Smooth muscle cell (in vitro differentiated cells): ENCODE data around the gene MRPL44. TPM values are rescaled to one million over a fixed set of nuclear protein-coding genes. Genes with fewer than 3 reads are reported as not detected.

Experiments used
- DNase-seq: peaks from one replicate; lab custom pipeline; 2025; ENCODE audit not compliant: unreplicated experiment; lab: John Stamatoyannopoulos, UW
- H2AFZ ChIP-seq: fragments of 200-600 bp; sonication (generic); 2 replicates; pipeline ENCODE4 v1.6.0; 2016; ENCODE audit warnings: antibody characterized with exemption, low read depth, mild to moderate bottlenecking
- H3F3A ChIP-seq: fragments of 200-600 bp; sonication (generic); 2 replicates; pipeline ENCODE4 v1.6.0; 2017; ENCODE audit warnings: antibody characterized with exemption, low read depth
- H3K27ac ChIP-seq: fragments of 200-600 bp; sonication (generic); 2 replicates; pipeline ENCODE4 v1.5.1; 2016; ENCODE audit warnings: low read depth, mild to moderate bottlenecking
- H3K27me3 ChIP-seq: fragments of 200-600 bp; sonication (generic); 2 replicates; pipeline ENCODE4 v1.6.1; 2016; ENCODE audit warnings: low read depth, mild to moderate bottlenecking
- H3K36me3 ChIP-seq: fragments of 200-600 bp; sonication (generic); 2 replicates; pipeline ENCODE4 v1.5.1; 2016; ENCODE audit warnings: low read depth
- H3K4me1 ChIP-seq: fragments of 200-600 bp; sonication (generic); 2 replicates; pipeline ENCODE4 v1.5.1; 2016; ENCODE audit warnings: low read depth
- H3K4me2 ChIP-seq: fragments of 200-600 bp; sonication (generic); 2 replicates; pipeline ENCODE4 v1.6.0; 2016; ENCODE audit warnings: mild to moderate bottlenecking
- H3K4me3 ChIP-seq: fragments of 200-600 bp; sonication (generic); 2 replicates; pipeline ENCODE4 v1.5.1; 2016; ENCODE audit warnings: mild to moderate bottlenecking
- H3K79me2 ChIP-seq: fragments of 200-600 bp; sonication (generic); 2 replicates; pipeline ENCODE4 v1.6.0; 2016; ENCODE audit warnings: low read depth, mild to moderate bottlenecking
- H3K9ac ChIP-seq: fragments of 200-600 bp; sonication (generic); 2 replicates; pipeline ENCODE4 v1.6.0; 2016; ENCODE audit warnings: low read depth
- H3K9me3 ChIP-seq: fragments of 200-600 bp; sonication (generic); replicated peaks from 2 replicates; pipeline ENCODE4 v1.5.1; 2016; ENCODE audit warnings: low read depth
- H4K20me1 ChIP-seq: fragments of 200-600 bp; sonication (generic); 2 replicates; pipeline ENCODE4 v1.6.0; 2016; ENCODE audit warnings: low read depth
- WGBS: methylation state at CpG from one replicate; pipeline ENCODE4 v1.1.7; 2016; ENCODE audit warnings: low lambda C conversion rate; 5-methylcytosine and 5-hydroxymethylcytosine counted together
- polyA plus RNA-seq: library from polyadenylated mRNA; unstranded; fragments of >200 nt; fragmentation: Nextera tagmentation; extraction: Ambion mirVana; gene quantifications from 2 replicates; pipeline ENCODE4 v1.2.1, GENCODE V29; 2016
- total RNA-seq: library from RNA; depleted of rRNA; stranded (reverse); fragments of >200 nt; gene quantifications from 2 replicates; pipeline ENCODE4 v1.2.3, GENCODE V29; 2014
- TF ChIP-seq, protein P1 (sequence below): fragments of 200-600 bp; sonication (generic); IDR thresholded peaks from 2 replicates; pipeline ENCODE4 v1.5.1; 2017; ENCODE audit warnings: borderline replicate concordance, mild to moderate bottlenecking, antibody characterized with exemption; ENCODE audit not compliant: insufficient read depth, poor library complexity, severe bottlenecking

MRPL44 gene
- total and polyA plus RNA-seq, 2 experiments from 2014 or later: 23.5 to 34.5 TPM

DNA sequence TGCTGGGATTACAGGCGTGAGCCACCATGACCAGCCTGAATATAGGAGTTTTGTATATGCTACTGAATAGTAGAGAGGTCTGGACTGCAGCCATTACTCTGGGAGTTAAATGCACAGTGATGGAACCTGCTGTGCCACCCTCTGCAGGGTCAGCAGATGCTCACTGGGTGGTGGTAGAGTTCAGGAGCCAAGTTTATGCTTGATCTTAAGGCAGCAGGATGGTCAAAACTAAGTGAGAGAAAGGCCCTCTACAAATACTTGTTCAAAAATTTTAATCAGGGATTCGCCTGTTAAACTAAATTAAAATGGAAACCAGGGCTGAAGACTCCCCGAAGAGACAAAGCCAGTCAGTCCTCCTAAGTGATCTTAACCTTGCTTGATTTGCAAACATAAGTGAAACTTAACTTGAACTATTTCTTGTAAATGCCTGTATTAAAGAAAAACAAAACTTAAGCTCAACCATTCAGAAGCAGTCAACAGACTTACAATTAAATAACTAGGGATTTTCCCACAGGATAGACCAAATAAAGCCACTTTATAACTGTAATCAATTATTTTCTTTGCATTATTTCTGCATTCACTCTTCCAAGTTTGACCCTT lies 7.9 kb upstream of the MRPL44 start:
- Histone ChIP-seq H3K27ac (no peak overlapping the region), H3K79me2 (peaks cover 9% of the 10 kb centered on the region), H3K4me2 (no peak overlapping the region), H3K9me3 (no peaks in the 10 kb centered on the region), H4K20me1 (no peaks in the 10 kb centered on the region), H3F3A (no peaks in the 10 kb centered on the region), H3K36me3 (no peaks in the 10 kb centered on the region), H3K9ac (no peak overlapping the region), H2AFZ (no peak overlapping the region), H3K27me3 (no peaks in the 10 kb centered on the region), H3K4me3 (no peak overlapping the region), H3K4me1 (peaks cover 22% of the 10 kb centered on the region)
- TF ChIP-seq, protein P1, sequence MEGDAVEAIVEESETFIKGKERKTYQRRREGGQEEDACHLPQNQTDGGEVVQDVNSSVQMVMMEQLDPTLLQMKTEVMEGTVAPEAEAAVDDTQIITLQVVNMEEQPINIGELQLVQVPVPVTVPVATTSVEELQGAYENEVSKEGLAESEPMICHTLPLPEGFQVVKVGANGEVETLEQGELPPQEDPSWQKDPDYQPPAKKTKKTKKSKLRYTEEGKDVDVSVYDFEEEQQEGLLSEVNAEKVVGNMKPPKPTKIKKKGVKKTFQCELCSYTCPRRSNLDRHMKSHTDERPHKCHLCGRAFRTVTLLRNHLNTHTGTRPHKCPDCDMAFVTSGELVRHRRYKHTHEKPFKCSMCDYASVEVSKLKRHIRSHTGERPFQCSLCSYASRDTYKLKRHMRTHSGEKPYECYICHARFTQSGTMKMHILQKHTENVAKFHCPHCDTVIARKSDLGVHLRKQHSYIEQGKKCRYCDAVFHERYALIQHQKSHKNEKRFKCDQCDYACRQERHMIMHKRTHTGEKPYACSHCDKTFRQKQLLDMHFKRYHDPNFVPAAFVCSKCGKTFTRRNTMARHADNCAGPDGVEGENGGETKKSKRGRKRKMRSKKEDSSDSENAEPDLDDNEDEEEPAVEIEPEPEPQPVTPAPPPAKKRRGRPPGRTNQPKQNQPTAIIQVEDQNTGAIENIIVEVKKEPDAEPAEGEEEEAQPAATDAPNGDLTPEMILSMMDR: no peak
- 77% methylated on average over 3 of the region's 3 CpGs for WGBS
- DNase-seq: no peak

DNA sequence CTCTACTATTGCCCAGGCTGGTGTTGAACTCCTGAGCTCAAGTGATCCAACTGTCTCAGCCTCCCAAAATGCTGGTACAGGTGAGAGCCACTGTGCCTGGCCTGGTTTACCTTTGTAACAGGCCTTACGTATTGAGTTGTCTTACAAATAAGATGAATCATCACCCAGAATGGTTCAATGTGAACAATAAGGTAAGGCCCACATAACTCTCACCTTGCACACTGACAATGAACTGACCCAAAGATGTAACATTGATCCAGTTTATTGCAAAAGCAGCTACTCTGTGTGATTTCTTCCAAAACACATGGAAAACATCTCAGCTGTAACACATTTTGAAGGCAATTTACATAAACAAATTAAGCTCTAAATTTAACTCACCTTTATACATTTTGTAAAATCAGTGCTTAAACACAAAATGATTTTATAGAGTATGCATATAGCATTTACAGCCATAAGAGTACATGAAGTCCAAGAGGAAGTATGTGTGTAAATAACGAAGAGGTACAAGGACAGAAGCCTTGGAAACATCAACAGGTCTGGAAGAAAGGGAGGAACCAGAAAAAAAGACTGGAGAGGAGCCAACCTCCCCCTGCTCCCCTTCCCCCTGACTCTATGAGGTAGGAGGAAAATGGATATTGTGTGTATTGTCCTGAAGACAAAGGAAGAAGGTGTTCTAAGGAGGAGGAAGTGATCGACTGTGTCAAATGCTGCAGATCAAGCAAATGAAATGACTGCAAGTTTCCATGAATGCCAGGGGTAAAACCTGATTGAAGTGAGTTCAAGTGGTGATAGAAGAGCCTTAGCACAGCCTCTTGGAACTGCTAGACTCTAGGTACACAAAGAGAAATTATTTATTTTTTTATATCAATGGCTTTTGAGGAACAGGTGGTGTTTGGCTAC lies 6.6 kb upstream of the MRPL44 start:
- WGBS: 86% methylated on average over 3 of the region's 3 CpGs
- no peak overlapping the region for H2AFZ ChIP-seq
- no peak overlapping the region for H3K27ac ChIP-seq
- peaks cover under 1% of the 10 kb centered on the region for H3K79me2 ChIP-seq
- no peak for DNase-seq
- TF ChIP-seq, protein P1: no peak
- no peaks in the 10 kb centered on the region for H3K36me3 ChIP-seq
- H3K9ac ChIP-seq: no peak overlapping the region
- H3F3A ChIP-seq: no peaks in the 10 kb centered on the region
- no peak overlapping the region for H3K4me3 ChIP-seq
- H3K9me3 ChIP-seq: no peaks in the 10 kb centered on the region
- H3K4me1 ChIP-seq: peaks cover 22% of the 10 kb centered on the region
- no peaks in the 10 kb centered on the region for H3K27me3 ChIP-seq
- H3K4me2 ChIP-seq: no peak overlapping the region
- no peaks in the 10 kb centered on the region for H4K20me1 ChIP-seq

DNA sequence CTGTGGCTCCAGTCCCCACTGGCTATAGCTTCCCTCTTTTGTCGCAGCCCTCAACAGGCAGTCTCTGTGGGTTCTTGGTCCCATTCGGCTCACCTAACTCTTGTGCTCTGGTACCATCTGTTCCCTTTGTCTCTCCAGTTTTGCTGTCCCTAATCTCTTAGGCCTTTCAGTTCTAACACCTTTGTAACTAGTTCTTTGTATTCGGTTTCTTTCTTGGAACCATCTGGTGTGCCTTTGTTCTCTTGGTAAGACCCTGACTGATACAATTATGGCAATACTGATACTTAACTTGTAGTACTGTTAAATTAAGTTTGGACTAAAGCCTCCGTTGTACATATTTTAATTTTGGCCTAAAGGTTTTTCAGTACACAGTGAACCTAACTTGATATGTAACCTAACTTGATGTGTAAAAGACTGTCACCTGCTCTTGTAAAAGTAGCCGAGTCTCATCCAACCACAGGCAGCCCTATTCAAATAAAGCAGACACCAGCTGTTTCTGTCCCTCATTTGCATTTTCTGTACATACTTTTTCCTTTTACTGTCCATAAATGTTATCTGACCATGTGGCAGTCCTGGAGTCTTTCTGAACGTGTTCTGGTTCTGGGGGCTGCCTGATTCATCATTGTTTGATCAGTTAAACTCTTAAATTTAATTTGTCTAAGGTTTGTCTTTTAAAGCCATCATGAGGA lies 4.8 kb upstream of the MRPL44 start:
- no peak overlapping the region for H3K4me2 ChIP-seq
- peaks cover 26% of the 10 kb centered on the region for H3K4me1 ChIP-seq
- H3F3A ChIP-seq: peaks cover 7% of the 10 kb centered on the region
- WGBS: 74% methylated on average over 6 of the region's 6 CpGs
- H3K9me3 ChIP-seq: no peaks in the 10 kb centered on the region
- H4K20me1 ChIP-seq: no peaks in the 10 kb centered on the region
- TF ChIP-seq, protein P1: no peak
- H2AFZ ChIP-seq: peak overlapping the region; percentile 18
- DNase-seq: no peak
- H3K27me3 ChIP-seq: no peaks in the 10 kb centered on the region
- H3K4me3 ChIP-seq: no peak overlapping the region
- no peak overlapping the region for H3K9ac ChIP-seq
- H3K79me2 ChIP-seq: peaks cover 1% of the 10 kb centered on the region
- no peaks in the 10 kb centered on the region for H3K36me3 ChIP-seq
- no peak overlapping the region for H3K27ac ChIP-seq
